GM19463 (cell line): ENCODE results near the gene HFE.
A peak's percentile ranks its signal among the peaks of the same experiment; 100 is the strongest.
"Not testable (repeated sequence)": the region's sequence is repeated elsewhere in the genome, so short reads cannot be mapped to it uniquely, and the experiment has no call there.

Source experiments
- ATAC-seq: cut with Tn5 transposase; IDR thresholded peaks from one replicate; pipeline ENCODE4 v1.9.1; 2021; ENCODE audit warnings: mild to moderate bottlenecking, moderate library complexity; ENCODE audit not compliant: unreplicated experiment

HFE gene

DNA sequence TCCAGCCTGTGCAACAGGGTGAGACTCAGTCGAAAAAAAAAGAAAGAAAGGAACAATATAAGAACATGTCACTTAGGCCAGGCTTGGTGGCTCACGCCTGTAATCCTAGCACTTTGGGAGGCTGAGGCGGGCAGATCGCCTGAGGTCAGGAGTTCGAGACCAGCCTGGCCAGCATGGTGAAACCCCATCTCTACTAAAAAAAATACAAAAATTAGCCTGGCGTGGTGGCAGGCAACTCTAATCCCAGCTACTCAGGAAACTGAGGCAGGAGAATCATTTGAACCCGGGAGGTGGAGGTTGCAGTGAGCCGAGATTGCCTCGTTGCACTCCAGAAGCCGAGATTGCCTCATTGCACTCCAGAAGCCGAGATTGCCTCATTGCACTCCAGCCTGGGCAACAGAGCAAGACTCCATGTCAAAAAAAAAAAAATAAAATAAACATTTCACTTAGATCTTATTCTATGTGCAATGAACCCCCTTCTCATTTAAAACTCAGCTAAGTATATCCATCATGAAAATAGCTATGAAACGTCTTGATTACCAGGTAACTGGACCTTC is 28.7 kb upstream of the HFE start:
- ATAC-seq: not testable (repeated sequence)

DNA sequence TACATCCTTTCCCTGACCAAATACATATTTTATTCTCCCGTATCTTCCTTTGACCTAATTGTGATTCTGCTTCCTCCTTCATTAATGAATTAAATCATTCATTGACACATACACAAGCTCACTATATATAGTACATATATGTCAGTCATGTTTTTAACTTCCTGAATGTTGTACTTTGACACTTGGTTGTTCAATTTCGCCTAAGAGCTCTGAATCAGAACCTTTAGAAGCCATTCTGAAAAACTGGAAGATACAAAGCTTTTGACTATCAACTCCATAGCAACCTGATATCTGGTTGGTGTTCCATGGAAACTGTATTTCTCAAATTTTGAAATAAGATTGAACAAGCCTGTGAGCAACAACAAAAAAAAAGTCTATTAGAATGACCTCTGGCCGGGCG is 27.3 kb upstream of the HFE start:
- no peak for ATAC-seq

DNA sequence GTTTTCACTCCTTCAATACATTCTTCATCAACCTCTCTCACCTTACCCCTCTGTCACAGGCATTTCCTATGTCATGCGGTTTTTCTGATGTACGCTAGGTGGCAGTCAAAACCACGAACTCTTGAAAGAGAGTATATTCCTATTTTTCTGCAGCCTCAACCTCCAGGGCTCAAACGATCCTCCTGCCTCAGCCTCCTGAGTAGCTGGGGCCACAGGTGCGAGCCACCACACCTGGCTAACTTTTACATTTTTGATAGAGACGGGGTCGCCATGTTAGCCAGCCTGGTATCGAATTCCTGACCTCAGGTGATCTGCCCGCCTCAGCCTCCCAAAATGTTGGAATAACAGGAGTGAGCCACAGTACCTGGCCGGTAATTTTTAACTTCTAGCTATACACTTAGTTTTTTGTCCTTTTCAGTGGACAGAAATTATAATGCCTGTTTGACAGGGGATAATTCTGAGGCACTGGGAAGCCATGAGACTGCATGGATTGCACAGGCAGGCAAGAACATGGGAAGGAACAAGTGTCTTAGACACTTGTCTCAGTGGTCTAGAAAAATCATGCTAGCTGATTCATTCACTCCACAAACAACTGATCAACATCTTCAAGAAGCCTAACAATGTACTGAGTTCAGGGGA is 22.5 kb upstream of the HFE start:
- no peak for ATAC-seq

DNA sequence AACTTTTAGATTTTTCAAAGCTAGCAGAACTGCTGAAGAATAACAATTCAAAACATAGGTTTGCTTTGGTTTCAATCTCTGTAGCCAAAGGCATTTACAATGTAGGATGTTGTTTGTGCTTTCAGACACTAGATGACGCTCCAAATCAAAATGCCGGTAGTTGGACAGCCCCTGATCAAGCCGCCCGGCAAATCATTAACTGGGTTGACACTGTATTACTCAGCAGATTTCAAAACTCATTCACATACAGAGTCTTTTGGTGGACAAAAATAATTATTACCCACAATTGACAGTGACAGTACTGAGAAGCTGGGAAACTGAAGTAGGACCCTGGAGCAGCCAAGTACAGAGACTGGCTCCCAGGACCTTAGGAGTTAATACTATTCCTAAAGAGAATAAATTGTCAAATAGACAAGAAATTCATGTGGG is 21.3 kb upstream of the HFE start:
- ATAC-seq: peak; percentile 89

DNA sequence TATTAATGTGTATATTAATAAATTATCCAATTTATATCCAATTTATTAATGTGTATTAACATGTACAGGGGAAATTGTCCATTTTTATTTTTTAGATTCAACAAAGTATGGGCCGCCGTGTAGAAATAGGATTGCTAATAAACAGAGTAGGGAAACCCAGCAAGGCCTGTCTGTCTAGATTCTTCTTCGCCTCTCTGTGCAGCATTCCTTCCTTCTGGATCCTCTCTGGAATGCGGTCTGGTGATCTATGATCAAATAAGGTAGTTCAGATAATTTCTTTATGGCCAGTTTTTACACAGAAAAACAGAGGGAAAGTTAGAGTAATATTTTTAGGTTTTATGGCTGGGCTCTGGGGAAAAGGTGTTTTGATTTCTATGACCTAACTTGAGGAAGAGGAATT is 19.9 kb upstream of the HFE start:
- no peak for ATAC-seq

DNA sequence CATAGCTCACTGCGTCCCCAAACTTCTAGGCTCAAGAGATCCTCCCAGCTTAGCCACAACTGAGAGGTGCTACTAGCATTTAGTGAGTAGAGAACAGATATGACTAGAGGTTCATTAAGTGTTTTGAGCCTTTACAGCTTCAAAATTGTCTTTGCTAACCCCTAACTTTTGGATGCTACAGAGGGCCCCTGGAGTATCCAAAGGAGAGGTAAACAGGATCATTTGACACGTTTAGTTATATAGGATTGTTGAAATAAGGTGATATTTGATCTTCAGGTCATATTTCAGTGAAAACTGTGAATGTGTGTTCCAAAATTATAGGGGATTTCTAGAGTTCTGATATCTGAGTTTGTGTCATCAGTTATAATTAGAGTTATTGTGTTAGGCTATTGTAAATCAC is 19.2 kb upstream of the HFE start:
- no peak for ATAC-seq

DNA sequence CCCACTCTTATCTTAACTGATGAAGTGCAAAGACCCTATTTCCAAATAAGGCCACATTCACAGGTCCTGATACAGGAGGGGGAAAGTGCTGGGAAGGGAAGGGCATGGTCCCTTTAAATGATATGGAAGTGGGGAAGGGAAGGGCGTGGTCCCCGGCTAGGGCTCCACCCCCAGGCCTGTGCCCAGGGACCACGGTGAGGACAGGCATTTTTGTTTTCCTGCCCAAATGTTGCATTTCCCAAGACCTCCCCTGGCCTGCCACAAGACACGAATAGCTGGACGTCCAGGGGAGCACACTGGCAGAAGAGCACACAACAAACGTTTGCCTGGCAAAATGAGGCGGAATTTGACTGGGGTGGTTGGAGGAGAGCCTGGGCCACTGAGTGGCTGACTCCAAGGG is 16.1 kb upstream of the HFE start:
- no peak for ATAC-seq

DNA sequence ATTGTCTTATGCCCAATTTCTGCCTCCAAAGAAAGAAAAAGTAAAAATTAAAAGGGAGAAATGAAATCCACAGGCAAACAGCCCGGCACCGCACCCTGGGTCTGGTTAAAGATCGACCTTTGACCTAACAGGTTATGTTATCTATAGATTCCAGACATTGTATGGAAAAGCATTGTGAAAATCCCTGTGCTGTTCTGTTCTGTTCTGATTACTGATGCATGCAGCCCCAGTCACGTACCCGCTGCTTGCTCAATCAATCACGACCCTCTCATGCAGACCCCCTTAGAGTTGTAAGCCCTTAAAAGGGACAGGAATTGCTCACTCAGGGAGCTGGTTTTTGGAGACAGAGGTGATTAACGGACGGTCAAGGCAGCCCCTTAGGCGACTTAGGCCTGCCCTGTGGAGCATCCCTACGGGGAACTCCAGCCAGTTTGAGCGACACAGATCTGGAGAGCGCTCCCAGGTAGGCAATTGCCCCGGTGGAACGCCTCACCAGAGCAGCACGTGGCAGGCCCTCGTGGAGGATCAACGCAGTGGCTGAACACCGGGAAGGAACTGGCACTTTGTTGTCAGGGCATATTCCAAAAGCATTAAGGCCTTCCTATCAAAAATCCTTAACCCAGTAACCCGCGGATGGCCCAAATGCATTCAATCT is 12.0 kb upstream of the HFE start:
- no peak for ATAC-seq

DNA sequence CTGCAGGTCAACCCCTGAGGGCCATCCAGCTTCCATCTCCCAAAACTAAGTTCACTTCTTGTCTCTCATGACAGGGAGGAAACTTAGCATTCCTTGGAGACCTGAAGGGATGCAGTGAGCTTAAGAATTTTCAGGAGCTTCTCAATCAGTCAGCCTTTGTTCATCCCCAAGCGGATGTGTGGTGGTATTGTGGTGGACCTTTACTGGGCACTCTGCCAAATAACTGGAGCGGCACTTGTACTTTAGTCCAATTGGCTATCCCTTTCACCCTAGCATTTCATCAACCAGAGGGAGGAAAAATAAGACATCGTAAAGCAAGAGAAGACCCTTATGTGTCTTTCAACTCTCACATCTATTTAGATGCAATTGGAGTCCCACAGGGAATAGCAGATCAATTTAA is 9.2 kb upstream of the HFE start:
- ATAC-seq: not testable (repeated sequence)

DNA sequence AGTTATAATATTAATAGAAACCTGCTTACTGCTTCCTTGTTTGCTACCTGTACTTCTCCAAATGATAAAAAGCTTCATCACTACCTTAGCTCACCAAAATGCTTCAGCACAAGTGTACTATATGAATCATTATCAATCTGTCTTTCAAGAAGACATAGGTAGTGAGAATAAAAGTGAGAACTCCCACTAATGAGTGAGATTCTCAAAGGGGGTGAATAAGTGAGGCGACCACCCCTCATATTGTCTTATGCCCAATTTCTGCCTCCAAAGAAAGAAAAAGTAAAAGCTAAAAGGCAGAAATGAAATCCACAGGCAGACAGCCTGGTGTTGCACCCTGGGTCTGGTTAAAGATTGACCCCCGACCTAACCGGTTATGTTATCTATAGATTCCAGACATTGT is 6.1 kb upstream of the HFE start:
- ATAC-seq: not testable (repeated sequence)

DNA sequence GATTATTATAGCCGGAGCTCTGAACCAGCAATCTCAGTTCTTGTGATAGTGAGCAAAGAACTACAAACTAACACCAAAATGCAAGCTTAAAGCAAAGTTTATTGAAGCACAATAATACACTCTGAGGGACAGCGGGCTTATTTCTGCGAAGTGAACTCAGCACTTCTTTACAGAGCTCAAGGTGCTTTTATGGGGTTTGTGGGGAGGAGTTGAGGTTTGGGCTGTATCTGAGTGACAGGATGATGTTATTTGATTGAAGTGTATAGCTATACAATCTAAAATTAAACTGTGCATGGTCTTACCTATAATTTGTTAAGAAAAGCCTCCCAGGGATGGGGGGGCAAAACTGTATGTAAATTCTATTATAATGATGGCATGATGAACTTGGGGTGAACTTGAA is 1.0 kb upstream of the HFE start:
- ATAC-seq: no peak

DNA sequence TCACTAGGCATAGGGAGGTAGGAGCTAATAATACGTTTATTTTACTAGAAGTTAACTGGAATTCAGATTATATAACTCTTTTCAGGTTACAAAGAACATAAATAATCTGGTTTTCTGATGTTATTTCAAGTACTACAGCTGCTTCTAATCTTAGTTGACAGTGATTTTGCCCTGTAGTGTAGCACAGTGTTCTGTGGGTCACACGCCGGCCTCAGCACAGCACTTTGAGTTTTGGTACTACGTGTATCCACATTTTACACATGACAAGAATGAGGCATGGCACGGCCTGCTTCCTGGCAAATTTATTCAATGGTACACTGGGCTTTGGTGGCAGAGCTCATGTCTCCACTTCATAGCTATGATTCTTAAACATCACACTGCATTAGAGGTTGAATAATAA is 1.1 kb downstream of the HFE start:
- no peak for ATAC-seq

DNA sequence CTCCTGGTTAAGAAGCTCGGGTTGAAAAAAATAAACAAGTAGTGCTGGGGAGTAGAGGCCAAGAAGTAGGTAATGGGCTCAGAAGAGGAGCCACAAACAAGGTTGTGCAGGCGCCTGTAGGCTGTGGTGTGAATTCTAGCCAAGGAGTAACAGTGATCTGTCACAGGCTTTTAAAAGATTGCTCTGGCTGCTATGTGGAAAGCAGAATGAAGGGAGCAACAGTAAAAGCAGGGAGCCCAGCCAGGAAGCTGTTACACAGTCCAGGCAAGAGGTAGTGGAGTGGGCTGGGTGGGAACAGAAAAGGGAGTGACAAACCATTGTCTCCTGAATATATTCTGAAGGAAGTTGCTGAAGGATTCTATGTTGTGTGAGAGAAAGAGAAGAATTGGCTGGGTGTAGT is 2.0 kb downstream of the HFE start:
- no peak for ATAC-seq

DNA sequence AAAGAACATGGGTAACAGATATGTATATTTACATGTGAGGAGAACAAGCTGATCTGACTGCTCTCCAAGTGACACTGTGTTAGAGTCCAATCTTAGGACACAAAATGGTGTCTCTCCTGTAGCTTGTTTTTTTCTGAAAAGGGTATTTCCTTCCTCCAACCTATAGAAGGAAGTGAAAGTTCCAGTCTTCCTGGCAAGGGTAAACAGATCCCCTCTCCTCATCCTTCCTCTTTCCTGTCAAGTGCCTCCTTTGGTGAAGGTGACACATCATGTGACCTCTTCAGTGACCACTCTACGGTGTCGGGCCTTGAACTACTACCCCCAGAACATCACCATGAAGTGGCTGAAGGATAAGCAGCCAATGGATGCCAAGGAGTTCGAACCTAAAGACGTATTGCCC is 5.2 kb downstream of the HFE start:
- ATAC-seq: no peak

DNA sequence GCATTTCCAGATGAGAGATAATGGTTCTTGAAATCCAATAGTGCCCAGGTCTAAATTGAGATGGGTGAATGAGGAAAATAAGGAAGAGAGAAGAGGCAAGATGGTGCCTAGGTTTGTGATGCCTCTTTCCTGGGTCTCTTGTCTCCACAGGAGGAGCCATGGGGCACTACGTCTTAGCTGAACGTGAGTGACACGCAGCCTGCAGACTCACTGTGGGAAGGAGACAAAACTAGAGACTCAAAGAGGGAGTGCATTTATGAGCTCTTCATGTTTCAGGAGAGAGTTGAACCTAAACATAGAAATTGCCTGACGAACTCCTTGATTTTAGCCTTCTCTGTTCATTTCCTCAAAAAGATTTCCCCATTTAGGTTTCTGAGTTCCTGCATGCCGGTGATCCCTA is 6.8 kb downstream of the HFE start:
- ATAC-seq: no peak

DNA sequence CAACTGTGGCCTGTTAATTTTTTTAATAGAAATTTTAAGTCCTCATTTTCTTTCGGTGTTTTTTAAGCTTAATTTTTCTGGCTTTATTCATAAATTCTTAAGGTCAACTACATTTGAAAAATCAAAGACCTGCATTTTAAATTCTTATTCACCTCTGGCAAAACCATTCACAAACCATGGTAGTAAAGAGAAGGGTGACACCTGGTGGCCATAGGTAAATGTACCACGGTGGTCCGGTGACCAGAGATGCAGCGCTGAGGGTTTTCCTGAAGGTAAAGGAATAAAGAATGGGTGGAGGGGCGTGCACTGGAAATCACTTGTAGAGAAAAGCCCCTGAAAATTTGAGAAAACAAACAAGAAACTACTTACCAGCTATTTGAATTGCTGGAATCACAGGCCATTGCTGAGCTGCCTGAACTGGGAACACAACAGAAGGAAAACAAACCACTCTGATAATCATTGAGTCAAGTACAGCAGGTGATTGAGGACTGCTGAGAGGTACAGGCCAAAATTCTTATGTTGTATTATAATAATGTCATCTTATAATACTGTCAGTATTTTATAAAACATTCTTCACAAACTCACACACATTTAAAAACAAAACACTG is 10.1 kb downstream of the HFE start:
- no peak for ATAC-seq

DNA sequence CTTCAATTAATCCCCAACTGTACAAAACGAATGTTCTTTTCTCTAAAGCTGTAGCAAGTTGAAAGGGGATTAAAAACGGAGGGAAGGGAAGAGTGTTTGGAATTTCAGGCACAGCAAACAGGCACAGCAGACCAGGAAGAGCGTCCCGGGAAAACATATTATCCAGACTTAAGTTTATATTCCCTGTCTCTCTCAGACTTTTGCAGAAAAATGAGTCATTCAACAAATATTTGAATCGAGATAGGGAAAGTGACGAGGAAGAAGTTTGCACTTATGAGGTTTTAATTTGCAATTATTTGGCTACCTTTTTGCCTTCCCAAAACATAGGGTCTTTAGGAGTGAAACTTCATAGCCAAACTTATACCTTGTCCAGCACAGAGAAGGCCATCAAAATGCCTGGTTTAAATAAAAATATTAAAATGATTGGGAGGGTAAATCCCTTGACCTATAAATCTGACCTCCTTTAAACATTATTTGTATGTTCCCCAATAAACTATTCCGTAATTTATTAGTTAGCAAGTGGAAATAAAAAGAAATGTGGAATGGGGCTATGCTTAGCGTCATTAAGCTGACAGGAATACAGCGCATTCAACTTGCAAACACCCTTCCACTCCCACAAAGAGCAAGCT is 16.0 kb downstream of the HFE start:
- peak; percentile 68 for ATAC-seq

DNA sequence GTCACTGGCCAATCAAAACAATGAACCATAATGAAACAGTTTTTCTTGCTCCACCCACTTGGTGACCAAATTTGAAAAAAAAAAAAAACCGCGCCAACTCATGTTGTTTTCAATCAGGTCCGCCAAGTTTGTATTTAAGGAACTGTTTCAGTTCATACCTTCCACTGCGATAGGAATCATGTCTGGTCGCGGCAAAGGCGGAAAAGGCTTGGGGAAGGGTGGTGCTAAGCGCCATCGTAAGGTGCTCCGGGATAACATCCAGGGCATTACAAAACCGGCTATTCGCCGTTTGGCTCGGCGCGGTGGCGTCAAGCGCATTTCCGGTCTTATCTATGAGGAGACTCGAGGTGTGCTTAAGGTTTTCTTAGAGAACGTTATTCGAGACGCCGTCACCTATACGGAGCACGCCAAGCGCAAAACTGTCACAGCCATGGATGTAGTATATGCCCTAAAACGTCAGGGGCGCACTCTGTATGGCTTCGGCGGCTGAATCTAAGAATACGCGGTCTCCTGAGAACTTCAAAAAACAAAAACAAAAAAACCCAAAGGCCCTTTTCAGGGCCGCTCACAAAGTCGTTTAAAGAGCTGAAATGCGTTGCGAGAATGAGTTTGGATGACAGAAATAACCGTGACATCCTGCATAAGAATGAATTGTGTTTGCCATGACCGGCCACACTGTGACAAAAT is 16.7 kb downstream of the HFE start:
- ATAC-seq: peak; percentile 87

DNA sequence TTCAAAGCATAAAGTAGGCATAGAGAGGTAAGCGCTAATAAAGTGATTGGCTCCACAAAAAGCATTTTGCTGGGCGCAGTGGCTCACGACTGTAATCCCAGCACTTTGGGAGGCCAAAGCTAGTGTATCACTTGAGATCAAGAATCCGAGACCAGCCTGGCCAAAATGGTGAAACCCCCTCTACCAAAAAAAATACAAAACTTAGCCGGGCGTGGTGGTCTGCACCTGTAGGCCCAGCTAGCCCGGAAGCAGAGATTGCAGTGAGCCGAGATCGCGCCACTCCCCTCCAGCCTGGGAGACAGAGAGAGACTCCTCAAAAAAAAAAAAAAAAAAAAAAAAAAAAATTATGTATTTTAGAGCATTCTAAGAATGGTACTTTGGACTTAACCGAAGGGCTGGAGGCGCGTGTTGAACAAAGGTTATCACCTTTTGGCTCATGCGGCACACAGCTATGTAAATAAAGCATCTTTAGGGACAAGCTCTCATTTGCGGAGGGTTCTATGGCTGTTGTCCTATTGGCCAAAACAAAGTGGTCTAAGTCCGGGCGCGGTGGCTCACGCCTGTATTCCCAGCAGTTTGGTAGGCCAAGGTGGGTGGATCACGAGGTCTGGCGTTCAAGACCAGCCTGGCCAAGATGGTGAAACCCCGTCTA is 17.4 kb downstream of the HFE start:
- ATAC-seq: no peak

DNA sequence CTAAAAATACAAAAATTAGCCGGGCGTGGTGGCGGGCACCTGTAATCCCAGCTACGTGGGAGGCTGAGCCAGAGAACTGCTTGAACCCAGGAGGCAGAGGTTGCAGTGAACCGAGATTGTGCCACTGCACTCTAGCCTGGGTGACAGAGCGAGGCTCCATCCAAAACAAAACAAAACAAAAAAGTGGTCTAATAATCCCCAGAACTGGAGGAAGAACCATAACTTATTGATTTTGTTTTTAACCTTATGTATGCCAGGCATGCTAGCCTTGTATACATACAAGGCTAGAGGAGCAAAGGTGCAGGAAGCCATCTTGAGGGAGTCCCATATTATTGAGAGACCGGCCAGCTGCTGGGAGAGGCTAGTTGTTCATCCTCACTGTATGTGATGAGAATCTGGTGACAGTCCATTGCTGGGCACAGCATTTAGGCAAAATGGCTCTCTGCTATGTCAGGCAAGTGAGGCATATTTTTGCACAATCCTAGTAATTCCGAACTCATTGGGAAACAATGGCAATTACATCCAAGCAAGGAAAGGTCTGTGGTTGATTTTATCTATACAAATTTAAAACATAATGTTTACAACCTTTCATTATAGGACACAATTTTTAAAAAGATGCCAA is 18.0 kb downstream of the HFE start:
- no peak for ATAC-seq
